AG04449 (cell line): ENCODE data around the gene COX10.
A peak's percentile ranks its signal among the peaks of the same experiment; 100 is the strongest.

Experiments used
- CTCF ChIA-PET: fragments of 350-600 bp; formaldehyde crosslinking; extraction: SDS; loops from one replicate; lab custom pipeline; 2021; ENCODE audit warnings: antibody characterized with exemption; lab: Yijun Ruan, JAX
- POLR2A ChIA-PET: fragments of 400-600, 350-600 bp; formaldehyde crosslinking; extraction: SDS; loops from one replicate; lab custom pipeline; 2020; ENCODE audit warnings: antibody characterized with exemption, inconsistent platforms; lab: Yijun Ruan, JAX
- DNase-seq: peaks from one replicate; pipeline ENCODE4 v3.0.0-alpha.2; 2010; ENCODE audit warnings: low read depth, low spot score
- H3K4me3 ChIP-seq: 2 replicates; pipeline ENCODE4 v1.5.1; 2011; ENCODE audit warnings: low read depth, mild to moderate bottlenecking, control low read depth, low read length
- CTCF ChIP-seq: IDR thresholded peaks from one replicate; pipeline ENCODE4 v1.5.1; 2011; ENCODE audit warnings: mild to moderate bottlenecking, moderate library complexity, low read length, control low read depth, inconsistent platforms; ENCODE audit not compliant: insufficient read depth; ENCODE audit errors: missing control alignments

Gene COX10

DNA sequence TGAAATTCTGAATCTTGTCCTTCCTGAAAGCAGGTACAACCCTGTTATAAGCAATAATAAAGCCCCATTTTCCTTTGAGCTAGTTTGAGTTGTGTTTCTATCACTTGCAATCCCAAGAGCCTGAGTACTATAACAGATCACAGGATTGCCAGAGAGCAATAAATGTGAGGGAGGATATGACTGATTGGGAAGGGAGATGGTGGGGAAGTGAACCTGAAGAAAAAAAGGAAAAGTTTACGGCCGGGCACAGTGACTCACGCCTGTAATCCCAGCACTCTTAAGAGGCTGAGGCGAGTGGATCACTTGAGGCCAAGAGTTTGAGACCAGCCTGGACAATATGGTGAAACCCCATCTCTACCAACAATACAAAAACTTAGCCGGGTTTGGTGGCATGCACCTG, 80.4 kb downstream of the COX10 start:
- CTCF ChIA-PET, result no interaction called here
- H3K4me3 ChIP-seq, result no peak overlapping the region
- no peak for DNase-seq
- POLR2A ChIA-PET, result no interaction called here
- TF ChIP-seq CTCF, result no peak

DNA sequence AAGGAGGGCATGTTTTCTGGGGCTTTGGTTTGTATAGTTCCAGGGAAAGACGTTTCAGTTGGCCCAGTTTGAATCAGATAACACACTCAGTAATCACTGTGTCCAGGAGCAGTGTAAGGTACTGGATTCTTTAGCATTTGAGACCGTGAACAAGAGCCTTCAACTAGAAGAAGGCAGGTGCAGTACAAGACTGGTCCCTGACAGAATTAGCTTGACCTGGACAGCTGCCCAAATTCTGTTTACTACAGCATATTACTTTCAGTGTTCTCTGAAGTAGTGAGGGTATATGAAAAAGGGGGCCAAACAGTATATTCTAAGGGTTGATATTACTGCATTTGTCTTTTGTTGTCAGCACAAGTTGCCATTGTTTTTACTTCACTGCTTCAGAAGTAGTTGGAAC, 81.3 kb downstream of the COX10 start:
- POLR2A ChIA-PET, result no interaction called here
- TF ChIP-seq CTCF, result no peak
- DNase-seq, result no peak
- CTCF ChIA-PET, result no interaction called here
- H3K4me3 ChIP-seq, result no peak overlapping the region

DNA sequence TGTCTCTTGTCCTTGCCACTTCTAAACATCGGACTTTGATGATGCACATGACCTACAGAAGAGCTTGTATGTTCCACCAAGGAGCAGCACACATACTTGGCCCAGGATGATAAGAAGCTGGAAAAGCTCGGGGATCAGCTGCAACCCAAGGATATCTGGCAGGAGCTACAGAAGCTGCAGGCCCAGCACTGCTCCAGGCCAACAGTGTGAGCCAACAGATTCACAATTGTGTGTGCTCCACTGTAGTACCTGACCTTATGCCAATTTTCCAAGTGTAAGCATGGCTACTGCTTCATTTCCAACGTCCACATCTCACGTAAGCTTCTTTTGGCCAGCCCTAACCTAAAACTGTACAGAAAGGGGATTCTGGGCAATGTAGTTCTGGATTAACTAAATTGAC, 83.4 kb downstream of the COX10 start:
- ChIA-PET POLR2A (no interaction called here), CTCF (no interaction called here)
- no peak for DNase-seq

GRCh38 chr17:14153374-14153773, 84.1 kb downstream of the COX10 start:
- ChIA-PET POLR2A (no interaction called here), CTCF (no interaction called here)
- no peak for TF ChIP-seq CTCF
- DNase-seq, result no peak
- H3K4me3 ChIP-seq, result no peak overlapping the region

More for the DNA sequence above, 83.4 kb downstream of the COX10 start:
- no peak for TF ChIP-seq CTCF
- H3K4me3 ChIP-seq, result no peak overlapping the region

GRCh38 chr17:14156689-14157088, 87.4 kb downstream of the COX10 start:
- CTCF ChIA-PET, result no interaction called here
- TF ChIP-seq CTCF, result no peak
- POLR2A ChIA-PET, result no interaction called here
- peak; percentile 50 for DNase-seq
- H3K4me3 ChIP-seq, result no peak overlapping the region

- no peak for DNase-seq
- no peak overlapping the region for H3K4me3 ChIP-seq
- TF ChIP-seq CTCF, result no peak
- ChIA-PET CTCF (no interaction called here), POLR2A (no interaction called here)
Measured at GRCh38 chr17:14157822-14158221, 88.5 kb downstream of the COX10 start.
